Ishikawa (cell line): ENCODE measurements around the gene KCNK3.

Source experiments
- CREB1 ChIP-seq: IDR thresholded peaks from 2 replicates; pipeline ENCODE4 v1.6.1; 2012; ENCODE audit warnings: low read depth
- EP300 ChIP-seq: IDR thresholded peaks from 2 replicates; pipeline ENCODE4 v1.6.1; 2012; ENCODE audit warnings: borderline replicate concordance
- FOXM1 ChIP-seq: IDR thresholded peaks from 2 replicates; pipeline ENCODE4 v1.6.1; 2012; ENCODE audit warnings: low read depth, borderline replicate concordance
- MAX ChIP-seq: IDR thresholded peaks from 2 replicates; pipeline ENCODE4 v1.6.1; 2012
- REST ChIP-seq: IDR thresholded peaks from 2 replicates; pipeline ENCODE4 v1.6.1; 2012; ENCODE audit warnings: low read depth, mild to moderate bottlenecking
- TCF12 ChIP-seq: IDR thresholded peaks from 2 replicates; pipeline ENCODE4 v1.6.1; 2012; ENCODE audit warnings: low read depth
- YY1 ChIP-seq: IDR thresholded peaks from 2 replicates; pipeline ENCODE4 v1.6.1; 2012; ENCODE audit warnings: low read depth

- TF ChIP-seq CREB1 (no peak), FOXM1 (no peak), EP300 (no peak), TCF12 (no peak), MAX (no peak), REST (no peak), YY1 (no peak)
These were observed 72.4 kb downstream of the KCNK3 start for GRCh38 chr2:26764906-26765305.
